ENCODE data around the gene FGF8. TPM values are rescaled to one million over a fixed set of nuclear protein-coding genes. Genes with fewer than 3 reads are reported as not detected.

FGF8 gene
- total RNA-seq, 4 donors from 2014 or later, result not detected

DNA sequence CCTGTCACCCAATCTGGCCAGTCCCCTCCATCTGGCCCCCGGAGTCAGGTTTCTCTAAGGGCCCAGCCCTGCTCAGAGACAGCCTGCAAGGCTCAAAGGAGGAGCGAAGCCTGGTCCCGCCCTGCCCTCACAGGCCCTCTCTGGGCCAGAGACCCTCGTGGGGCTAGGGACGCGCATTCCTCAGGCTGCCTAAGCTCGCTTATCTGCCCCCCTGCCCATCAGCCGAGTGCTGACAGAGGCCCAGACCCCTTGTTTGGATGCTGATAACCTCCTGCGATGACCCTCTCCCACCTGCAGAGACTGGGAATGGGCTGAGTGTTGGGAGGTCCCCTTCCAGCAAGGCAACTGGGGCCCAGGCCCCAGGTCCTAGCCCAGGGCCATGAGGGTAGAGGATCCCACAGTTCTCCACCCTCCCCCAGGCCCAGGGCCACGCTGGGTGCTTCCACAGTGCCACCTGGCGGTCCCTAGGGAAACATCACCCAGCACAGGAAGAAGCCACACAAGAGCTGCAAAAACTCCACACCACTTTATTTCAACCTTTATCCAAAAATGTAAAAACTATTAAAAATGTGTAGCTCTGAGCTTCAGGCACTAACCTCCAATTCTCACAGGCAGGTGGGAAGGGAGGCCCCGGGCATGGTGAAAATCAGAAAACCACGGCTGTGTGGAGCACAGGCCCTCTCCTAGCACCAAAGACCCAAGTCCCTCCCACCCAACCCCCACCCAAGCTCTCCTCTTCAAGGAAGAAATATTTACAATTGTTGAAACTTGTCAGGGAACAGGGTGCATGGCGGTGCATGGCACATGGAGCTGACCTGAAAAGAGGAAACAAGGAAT, 5.1 kb upstream of the FGF8 start:
- DNase-seq (ENCODE audit: low spot score in 2 of 2), result no peak
- Histone ChIP-seq H3K4me3 (no peak overlapping the region), H3K4me1 (peaks cover 0 to 68% (median 24%) of the 10 kb centered on the region in 4 donors), H3K27ac (no peak overlapping the region), H3K36me3 (peaks cover 0 to 16% (median 0%) of the 10 kb centered on the region in 3 donors), H3K9me3 (no peaks in the 10 kb centered on the region), H3K27me3 (peaks cover 0 to 41% of the 10 kb centered on the region in 2 donors)
- TF ChIP-seq, protein P1, sequence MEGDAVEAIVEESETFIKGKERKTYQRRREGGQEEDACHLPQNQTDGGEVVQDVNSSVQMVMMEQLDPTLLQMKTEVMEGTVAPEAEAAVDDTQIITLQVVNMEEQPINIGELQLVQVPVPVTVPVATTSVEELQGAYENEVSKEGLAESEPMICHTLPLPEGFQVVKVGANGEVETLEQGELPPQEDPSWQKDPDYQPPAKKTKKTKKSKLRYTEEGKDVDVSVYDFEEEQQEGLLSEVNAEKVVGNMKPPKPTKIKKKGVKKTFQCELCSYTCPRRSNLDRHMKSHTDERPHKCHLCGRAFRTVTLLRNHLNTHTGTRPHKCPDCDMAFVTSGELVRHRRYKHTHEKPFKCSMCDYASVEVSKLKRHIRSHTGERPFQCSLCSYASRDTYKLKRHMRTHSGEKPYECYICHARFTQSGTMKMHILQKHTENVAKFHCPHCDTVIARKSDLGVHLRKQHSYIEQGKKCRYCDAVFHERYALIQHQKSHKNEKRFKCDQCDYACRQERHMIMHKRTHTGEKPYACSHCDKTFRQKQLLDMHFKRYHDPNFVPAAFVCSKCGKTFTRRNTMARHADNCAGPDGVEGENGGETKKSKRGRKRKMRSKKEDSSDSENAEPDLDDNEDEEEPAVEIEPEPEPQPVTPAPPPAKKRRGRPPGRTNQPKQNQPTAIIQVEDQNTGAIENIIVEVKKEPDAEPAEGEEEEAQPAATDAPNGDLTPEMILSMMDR (IDR thresholded peaks at IDR 0.05), result peak; percentile 60 to 92 (median 69)
- TF ChIP-seq EP300 (IDR thresholded peaks at IDR 0.05), result no peak
- 62 to 64% methylated on average over 12 to 14 of the region's 14 CpGs for WGBS, 2 donors

DNA sequence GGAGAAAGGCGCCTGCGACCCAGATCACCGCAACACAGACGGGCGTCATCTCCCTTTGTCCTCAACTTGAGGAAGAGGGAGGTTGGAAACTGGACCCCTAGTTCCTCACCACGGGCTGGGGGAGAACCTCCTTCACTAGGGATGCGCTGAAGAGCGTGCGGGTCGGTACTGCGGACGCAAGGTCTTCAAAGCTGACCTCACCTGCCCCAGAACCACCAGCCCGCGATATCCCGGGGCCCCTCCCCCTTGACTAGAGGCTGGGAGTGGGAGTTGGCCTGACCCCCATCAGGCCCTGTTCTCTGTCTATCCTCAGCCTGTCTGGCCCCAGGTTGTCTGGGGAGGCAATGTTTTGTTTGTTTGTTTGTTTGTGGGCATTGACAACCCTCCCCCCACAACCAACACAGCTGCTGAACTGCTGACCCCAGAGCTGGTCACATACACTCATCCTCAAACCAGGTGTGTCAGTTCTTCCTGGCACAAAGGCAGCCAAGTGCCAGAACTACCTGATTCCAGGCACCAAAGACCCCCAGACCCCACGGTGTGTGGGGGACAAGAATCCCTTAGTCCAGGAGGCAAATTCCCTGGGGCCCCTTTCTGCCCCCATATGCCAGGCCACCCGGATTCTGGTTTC, 4.4 kb upstream of the FGF8 start:
- DNase-seq (ENCODE audit: low spot score in 2 of 2), result no peak
- H3K9me3 ChIP-seq, result no peaks in the 10 kb centered on the region
- no peak overlapping the region for H3K27ac ChIP-seq
- H3K4me3 ChIP-seq, result peak overlapping the region in 3 of 4 donors; percentile 2 to 47 (median 44)
- H3K27me3 ChIP-seq, result peaks cover 0 to 45% of the 10 kb centered on the region in 2 donors
- TF ChIP-seq, protein P1 (IDR thresholded peaks at IDR 0.05), result no peak
- TF ChIP-seq EP300 (IDR thresholded peaks at IDR 0.05) (no peak), POLR2A (IDR thresholded peaks at IDR 0.05) (no peak)
- 23 to 78% methylated on average over 2 to 17 of the region's 17 CpGs for WGBS, 2 donors
- H3K4me1 ChIP-seq, result peaks cover 0 to 73% (median 28%) of the 10 kb centered on the region in 4 donors
- H3K36me3 ChIP-seq, result peaks cover 0 to 10% (median 0%) of the 10 kb centered on the region in 3 donors

DNA sequence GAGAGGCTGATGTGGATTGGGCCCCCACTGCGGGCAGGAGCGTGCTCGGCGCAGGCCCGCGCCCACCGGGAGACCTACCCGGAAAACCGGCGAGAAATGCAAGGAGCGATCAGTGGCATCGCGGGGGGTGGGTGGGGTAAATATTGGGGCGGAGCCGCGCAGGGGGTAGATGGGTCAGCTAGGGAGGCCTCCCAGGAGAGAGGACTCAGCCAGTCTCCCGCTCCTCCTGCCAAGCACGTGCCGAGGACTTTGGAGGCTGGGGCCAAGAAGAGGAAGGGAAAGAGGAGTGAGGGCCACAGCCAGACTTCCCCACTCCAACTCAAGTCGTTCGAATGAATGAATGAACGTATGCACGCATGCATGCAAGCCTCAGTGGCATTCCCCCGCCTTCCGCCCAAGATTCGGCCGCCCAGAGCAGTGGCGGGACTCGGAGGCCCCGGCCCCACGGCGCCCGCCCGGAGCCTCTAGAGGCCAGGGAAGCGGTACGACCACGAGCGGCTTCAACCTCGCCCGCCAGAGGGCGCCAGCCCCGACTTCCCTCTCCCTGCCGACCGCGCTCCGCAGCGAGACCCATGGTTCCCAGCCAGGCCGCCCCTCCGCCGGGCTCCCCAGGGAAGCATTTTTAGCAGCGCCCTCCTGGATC, 3.8 kb upstream of the FGF8 start:
- H3K27ac ChIP-seq, result no peak overlapping the region
- peaks cover 0 to 51% of the 10 kb centered on the region in 2 donors for H3K27me3 ChIP-seq
- DNase-seq (ENCODE audit: low spot score in 2 of 2), result peak; percentile 56 to 71
- 3 to 4% methylated on average over 45 to 51 of the region's 51 CpGs for WGBS, 2 donors
- TF ChIP-seq, protein P1 (IDR thresholded peaks at IDR 0.05), result peak; percentile 82 to 89 (median 85)
- TF ChIP-seq EP300 (IDR thresholded peaks at IDR 0.05) (no peak), POLR2A (IDR thresholded peaks at IDR 0.05) (no peak)
- H3K4me1 ChIP-seq, result peaks cover 0 to 74% (median 30%) of the 10 kb centered on the region in 4 donors
- H3K9me3 ChIP-seq, result no peaks in the 10 kb centered on the region
- H3K36me3 ChIP-seq, result peaks cover 0 to 4% (median 0%) of the 10 kb centered on the region in 3 donors
- H3K4me3 ChIP-seq, result peak overlapping the region; percentile 4 to 47 (median 28)

DNA sequence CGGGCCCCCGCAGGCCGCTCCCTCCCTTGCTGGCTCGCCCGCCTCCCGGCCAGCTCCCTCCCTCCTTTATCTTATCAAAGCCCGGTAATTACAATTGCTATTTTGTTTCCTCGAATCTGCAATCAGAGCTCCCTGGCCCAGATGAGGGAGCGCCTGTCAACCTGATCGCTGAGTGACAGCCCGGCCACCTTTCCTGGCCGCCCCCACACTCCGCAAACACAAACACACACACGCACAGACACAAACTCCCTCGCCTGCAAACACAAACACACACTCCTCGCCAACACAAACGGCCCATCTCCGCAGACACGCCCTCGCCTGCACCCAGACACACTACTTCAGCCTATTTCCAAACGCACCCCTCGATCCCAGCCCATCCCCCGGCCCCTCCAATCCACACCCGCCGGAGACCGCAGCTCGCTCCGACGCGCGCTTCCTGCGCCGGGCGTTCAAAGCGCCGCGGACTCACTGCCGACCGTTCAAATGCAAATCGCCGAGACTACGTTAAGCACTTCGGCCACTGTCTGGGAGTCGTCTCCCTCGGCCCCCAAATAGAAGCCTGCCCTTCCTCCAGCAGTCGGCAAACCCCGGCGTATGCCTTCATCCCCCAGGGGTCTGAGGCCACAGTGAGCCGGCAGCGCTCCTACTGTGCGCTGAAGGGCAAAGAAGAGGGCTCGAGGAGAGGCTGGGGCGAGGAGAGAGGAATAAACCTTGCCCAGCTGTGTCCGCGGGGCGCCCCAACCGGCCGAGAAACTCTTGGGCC, 3.0 kb upstream of the FGF8 start:
- no peak overlapping the region for H3K27ac ChIP-seq
- WGBS, 2 donors, result 8 to 10% methylated on average over 50 to 57 of the region's 58 CpGs
- H3K4me3 ChIP-seq, result peak overlapping the region; percentile 4 to 47 (median 28)
- H3K9me3 ChIP-seq, result no peaks in the 10 kb centered on the region
- peaks cover 0 to 58% of the 10 kb centered on the region in 2 donors for H3K27me3 ChIP-seq
- H3K4me1 ChIP-seq, result peaks cover 0 to 74% (median 29%) of the 10 kb centered on the region in 4 donors
- TF ChIP-seq EP300 (IDR thresholded peaks at IDR 0.05) (no peak), POLR2A (IDR thresholded peaks at IDR 0.05) (no peak)
- TF ChIP-seq, protein P1 (IDR thresholded peaks at IDR 0.05), result no peak
- no peaks in the 10 kb centered on the region for H3K36me3 ChIP-seq
- DNase-seq (ENCODE audit: low spot score in 2 of 2), result no peak

Measured in tibial nerve (tissue), 4 donors.